Activated CD4-positive, alpha-beta T cell treated with anti-CD3 and anti-CD28 coated beads for 4 hours (primary cell): ENCODE results near the gene TRAK1.

Source experiments
- DNase-seq, 2 donors: peaks; one replicate each; pipeline ENCODE4 v3.0.0-alpha.2; 2020

TRAK1 gene

DNA sequence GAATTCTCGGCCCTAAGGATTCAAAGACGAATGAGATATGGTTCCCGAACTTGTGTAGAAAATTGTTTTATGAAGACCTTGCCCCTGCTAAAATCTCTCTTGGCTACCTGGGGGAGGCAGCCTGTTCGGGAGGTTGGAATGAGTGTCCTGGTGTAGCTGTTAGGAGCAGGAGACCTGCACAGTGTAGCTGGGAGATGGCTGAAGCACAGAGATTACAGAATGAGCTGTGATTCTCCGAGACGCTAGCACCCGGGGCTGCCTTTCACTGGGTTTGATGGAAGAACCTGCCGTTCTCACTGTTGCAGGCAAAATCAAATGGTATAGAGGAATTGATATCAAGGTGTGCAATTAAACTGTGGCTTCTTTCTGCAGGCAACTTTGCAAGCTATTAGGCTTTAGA is 68.0 kb downstream of the TRAK1 start:
- DNase-seq, result no peak

DNA sequence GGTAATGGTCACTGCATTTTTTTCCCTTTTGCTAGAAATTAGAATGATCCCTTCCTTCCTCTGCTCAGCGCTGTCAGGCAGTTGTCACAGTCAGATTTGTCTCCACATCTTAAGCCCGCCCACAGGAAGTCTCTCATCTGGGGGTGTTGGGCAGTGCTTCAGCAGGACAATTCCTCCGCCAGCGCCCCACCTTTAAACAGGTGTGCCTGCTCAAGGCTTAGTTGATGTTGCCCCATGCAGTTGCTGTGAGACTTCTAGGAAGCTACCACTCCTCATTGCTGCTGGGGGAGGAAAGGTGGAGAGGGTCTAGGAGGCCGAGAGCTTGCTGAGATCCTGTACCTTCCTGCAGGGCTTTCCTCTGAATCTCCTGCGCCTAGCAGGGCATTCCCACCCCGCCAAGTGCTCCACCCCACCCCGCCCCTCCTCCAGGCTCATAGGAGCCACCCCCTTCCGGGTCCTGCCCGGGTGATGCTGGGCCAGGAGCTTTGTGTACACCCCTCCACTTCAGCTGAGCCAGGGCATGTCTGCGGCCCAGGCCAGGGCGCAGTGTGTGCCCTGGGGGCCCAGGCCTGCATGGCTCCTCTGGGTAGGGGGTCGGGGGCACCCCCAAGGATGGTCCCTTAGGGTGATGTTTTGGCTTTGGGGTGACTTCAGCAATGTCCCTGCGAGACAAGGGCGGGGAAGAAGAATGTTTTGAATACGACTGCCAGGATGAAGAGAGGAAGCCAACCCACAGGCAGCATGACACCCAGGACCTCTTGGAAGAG is 68.7 kb downstream of the TRAK1 start:
- DNase-seq, result peak; percentile 5

DNA sequence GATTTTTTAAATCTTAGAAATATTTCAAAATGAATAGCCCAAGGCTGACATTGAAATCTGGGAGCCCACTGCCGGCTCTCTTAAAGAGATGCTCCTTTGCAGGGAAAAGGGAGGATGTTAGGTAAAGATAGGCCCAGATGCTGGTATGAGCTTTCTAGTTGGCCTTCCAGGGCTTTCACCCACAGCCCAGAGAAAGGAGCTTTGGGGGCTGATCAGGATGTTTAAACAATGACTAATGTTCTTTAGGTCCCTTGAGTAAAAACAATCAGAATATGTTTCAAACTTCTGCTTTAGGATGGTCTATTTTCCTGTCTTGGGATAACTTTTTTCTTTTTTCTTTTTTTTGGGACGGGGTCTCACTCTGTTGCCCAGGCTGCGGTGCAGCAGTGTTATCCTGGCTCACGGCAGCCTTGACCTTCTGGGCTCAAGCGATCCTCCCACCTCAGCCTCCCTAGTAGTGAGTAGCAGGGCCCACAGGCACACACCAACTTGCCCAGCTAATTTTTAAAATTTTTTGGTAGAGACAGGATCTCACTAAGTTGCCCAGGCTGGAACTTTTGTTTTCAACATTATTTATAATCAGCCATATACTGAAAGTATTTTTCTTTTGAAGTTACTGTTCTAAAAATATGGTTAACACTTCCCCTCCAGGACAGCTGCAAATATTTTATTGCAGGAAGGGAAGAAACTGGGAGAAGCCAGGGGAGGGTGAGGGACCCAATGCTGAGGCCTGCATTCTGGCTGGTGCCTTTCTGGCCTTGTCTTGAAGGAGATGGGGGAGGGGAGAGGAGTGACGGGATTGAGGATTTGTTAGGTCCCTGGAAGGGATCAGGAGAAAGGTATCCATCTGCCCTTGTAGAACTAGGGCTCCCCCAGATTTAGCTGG is 70.1 kb downstream of the TRAK1 start:
- DNase-seq, result no peak

DNA sequence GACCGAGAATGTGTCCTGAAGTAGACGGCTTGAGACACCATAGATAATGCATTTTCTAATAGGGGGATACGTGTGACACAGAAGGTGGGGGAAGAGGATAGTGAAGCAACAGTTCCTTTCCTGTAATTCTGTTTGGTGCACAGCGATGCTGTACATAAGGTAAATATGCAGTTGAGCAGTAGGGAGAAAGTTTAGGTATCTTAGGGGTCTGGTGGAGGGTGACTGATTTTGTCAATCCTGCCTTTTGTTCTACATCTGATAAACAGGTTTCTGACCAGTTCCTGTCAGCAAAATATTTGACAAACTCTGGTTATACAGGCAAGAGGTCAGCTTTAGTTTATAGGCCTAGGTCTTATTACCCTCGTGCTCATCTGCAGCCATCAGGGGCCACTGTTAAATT is 71.3 kb downstream of the TRAK1 start:
- DNase-seq, result no peak

DNA sequence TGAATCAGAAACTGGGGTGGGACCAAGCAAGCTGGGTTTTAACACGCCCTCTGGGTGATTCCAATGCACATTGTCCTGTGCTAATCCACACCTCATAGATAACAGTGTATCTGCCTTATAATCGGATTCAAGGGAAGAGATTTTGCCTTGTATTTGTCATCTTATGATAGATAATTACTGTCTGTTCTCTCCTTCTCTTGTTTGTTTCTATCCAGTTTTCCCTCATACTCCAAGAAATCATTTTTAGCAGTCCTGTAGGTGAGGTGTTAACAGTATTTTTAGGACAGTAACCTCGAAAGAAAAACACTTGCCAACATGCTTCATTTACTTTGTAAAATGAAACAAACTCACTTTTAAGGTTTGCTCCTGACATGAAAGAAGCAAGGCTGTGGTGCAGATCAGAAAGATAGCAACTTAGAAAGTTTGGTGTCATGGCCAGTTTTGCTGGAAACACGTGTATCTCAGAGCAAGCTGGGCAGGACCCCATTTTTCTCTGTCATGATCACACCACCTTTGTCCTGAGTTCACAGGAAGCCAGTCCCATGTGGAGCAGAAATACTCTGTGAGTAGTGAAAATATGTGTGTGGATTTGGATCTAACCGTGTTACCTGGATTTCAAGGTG is 72.6 kb downstream of the TRAK1 start:
- DNase-seq, result no peak

DNA sequence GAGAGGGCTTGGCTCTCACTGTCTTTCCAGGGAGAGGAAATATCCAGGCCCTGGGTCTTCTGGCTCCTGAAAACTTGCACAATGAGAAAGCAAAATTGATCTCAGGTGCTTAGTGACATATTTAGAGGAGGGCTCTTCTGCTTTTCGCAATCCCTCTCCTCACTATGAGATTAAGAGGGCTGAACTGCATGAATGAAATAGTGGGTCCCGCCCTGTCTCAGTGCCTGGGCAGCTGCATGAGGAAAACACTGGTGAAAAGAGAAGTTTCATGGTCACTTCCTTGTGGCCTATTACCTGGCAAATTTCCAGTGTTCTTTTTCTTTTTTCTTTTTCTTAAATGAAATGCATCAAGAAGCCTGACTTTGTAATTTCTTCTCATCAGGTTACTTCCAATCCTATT is 73.5 kb downstream of the TRAK1 start:
- DNase-seq, result no peak

DNA sequence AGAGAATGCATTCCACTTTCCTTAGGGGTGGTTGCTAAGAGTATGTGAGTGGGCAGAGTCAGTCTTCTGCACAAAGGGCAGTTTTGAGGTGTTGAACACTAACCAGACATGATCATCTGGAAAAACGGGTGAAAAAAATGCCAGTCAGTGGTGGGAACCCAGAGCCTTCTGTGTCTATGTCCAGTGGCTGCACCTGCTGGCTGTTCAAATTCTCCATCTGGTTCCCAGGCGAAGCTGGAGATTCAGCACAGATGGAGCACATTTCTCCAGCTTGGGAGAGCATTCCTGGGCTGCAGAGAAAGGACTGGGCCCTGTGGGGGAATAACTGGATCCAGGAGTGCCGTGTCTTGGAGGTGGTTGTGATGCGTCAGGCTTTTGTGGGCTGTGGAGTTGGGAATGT is 74.1 kb downstream of the TRAK1 start:
- DNase-seq, result no peak

DNA sequence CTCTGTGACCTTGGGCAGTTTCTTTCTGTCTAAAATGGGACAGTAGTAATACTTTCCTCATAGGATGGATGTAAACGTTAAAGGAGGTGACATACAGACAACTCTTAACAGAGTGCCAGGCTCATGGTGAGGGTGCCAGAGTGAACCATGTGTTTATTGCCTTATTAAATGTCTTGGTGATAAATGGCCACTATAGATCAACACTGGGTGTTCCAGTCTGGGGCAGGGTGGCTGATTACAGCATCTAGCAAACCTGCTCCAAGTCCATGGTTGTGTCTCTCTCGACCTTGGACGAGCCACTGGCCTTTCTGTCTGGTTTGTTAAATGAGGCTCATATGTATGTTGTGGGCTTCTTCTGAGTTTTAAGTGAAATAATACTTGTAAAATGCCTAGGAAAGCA is 75.1 kb downstream of the TRAK1 start:
- no peak for DNase-seq

DNA sequence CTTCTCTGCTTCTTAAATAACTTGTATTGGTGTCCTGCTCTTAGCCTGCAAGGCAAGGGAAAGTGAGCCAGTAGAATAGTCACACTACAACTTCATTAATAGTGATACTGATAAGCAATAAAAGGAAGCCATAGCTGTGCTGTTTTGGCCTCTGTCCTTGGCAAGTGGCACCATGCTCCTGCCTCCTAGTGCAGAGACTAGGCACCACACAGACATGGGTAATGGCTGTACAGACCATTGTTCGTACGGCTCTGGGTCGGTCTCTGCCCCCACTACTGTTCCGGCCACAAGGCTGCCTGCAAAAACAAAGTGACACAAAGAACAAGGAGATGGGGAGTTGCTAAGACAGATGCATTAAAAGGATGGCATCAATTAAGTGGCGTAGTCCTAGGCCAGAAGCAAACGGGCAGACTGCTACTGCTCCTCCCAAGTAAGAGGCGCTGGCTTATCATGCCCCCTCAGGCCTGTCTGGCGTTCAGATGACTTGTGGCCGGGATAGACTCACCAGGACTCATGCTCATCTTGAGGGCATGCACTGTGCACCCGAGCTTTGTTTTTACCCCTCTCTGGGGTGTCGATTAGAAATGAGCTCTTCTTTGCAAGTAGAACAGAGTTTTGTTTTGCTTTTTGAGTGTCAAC is 75.6 kb downstream of the TRAK1 start:
- DNase-seq, result no peak

DNA sequence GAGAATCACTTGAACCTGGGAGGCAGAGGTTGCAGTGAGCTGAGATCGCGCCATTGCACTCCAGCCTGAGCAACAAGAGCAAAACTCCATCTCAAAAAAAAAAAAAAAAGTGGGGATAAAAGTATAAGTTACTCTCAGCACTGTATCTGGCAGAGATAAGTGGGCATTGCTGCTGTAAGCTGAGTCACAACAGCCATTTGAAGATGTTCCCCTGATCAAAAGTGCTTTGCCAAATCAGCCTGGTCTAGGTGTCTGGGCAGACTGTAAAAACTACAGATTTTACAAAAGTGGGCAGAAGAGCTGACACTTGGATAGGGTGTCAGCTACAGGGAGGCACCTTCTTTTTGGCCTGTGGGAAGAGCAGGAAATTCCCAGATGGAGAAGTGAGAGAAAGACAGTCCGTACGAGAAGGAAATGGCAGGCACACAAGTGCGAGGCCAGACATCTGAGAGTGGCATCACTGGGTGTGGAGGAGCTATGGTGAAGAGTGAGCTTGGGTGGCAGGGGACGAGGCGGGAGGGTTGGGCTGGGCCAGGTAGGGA is 78.5 kb downstream of the TRAK1 start:
- no peak for DNase-seq

DNA sequence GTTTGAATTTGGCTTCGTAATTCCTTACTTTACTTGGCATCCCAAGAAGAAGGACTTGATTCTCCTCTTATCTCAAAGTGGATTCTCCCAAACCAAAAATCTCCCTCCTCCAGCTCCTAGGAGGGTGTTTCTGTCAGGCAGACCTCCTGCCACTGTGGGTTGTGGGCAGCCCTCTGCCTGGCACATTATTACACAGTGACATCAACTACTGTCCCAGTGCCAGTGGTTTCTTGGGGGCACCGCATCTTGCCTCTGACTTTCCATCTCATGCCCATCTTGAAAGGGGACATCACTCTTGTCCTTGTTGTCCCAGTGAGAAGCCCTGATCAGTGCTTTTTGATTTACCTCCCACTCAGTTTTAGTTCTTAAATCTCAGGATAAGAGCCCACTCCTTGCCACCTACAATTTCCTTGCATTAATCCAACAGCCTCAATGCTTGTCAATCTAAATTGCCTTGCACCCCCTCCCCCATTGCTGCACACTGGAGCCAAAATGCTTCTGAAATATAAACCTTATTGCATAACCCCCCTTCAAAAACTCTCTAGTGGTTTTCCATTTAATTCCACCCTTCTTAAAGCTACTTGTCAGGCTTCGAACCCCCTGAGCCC is 81.0 kb downstream of the TRAK1 start:
- DNase-seq, result no peak

DNA sequence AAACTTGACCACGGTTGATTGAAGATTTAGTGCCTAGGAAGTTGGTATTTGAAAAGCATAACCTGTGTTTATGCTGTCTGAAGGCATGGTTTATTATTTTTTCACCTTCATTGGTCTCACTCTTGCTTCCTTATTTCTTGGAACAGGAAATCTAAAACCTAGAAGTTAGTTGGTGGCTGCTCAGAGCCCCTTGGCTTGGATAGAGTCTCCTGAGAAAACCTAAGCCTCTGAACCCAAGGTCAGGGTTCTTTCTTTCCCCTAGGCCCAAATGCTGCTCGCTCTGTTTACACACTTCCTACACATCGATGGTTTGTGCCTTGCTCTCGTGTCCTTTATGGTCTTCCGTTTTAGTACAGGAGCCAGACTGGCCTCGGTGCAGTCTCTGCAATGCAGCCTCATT is 82.2 kb downstream of the TRAK1 start:
- no peak for DNase-seq

DNA sequence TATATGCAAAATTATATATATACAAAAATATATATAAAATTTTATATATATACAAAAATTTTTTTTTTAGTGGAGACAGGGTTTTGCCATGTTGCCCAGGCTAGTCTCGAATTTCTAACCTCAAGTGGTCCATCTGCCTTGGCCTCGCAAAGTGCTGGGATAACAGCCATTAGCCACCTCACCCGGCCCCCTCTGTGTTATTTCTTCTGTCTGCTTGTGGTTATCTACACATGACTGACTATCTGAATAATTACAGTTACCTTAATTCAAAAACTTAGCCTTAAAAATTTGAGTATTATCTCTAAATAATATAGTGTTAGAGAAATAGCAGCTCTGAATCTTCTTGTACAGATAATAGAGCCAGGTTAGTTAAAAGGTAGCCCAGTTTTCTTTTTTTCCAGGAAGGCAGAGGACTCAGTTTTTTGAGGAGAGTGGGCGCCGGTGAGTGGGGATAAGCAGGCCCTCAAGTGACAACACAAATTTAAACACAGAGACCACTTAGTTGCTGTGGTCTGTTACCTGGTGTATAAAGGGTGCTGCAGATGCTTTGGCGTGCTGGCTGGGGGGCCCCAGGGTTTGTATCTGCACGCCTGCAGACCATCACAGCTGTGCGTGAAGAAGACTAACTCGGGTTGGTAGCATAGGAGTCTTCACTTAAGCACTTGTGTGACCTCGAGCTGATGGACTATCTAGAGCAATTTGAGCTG is 83.7 kb downstream of the TRAK1 start:
- DNase-seq, result no peak

DNA sequence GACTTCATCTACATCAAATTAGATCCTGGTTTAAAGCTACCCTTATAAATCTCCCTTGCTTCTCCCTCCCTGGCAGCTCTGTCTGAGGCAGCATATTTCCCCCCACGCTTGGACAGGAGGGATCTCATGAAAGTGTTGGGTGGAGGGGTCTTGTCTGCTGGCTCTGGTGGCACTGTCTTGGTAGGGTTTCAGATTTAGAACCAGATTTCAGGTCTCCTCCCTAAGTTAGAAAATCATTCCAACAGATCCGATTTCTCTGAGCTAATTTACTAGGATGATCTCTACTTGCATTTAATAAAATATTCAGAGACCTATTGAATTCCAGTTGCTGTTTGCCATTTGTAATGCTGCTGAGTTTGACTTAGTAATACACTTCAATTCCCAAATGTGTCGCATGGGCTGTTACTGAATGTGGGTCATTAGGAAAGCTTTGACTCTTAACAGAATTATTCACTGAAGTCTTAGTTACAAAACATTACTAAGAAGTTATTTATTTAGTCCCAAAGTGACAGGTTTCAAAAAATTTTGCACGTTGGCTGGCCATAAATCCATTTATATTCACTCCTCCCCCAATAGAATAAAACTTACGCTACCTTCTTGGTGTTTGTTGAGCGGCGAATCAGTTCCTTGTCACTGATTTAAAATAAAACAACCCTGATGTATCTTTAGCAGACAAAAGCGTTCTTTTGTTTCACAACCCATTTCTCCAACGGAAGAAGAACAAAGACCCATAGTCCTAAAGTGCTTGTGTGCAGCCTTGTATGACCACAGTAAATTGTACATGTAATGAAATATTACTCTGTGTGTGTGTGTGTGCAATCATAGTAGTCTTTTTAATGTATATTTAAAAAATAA is 84.5 kb downstream of the TRAK1 start:
- DNase-seq, result no peak

DNA sequence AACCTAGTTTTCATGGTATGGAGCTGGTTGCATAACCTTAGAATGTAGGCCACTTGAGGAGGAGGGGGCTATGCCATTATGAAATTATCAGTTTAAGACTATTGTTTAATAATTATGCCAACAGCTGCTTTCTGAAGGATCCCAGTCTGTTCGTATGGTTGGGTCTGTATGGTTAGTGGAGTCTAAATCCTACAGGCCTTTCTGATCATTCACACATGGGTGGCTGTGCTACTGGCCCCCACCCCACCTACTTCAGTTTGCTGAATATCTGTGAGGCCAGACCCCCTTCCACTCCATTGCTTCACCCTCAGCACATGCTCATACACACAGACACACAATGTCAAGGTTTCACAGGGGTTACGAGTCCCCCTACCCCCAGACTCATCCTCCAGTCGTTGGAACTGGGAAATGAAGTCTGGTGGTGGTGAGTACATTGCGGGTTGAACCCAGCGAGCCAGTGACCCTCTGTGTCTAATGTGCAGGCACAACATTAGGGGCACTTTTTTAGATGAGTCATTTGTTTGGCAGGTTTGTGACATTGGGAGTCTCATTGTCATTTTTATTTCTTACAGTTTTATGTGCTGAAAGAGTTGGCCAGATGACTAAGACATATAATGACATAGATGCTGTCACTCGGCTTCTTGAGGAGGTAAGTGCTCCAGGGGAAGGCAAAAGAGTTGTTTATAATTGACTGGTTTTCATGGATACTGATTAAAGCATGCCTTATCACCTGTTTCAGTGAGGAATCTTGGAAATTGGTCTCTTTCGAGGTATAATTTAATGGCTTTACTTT is 85.3 kb downstream of the TRAK1 start:
- DNase-seq, result no peak

DNA sequence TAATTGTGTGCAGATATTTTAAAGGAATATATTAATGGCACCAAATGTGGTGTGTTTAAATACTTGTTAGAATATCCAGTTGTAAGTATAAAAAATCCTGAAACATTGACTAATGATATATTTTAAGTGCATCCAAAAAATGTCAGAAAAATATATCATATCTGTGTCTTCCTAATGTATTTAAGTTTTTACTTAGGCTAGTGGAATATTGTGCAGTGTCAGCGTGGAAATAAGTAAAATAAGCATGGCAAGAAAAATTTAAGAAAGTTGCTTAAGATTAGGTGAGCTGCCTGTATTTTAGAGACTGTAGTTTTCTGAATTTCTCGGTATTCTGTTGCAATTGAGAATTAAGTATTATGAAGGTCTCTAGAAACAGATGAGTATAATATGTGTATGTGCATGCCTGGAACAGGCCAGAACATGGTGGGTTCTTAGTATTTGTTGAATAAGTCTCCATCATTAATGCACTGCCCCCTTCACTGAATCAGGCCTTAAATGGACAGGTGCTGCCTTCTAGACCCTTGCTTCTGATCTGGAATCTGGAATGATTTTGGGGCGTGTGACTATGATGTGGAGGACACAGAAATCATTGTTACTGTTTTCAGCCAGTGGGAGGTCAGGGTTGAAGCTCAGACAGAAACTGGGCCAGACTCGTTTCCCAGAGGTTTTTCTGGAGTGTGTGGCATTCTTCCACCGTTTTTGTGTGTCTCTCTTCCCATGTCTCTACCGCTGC is 86.1 kb downstream of the TRAK1 start:
- DNase-seq, result no peak

DNA sequence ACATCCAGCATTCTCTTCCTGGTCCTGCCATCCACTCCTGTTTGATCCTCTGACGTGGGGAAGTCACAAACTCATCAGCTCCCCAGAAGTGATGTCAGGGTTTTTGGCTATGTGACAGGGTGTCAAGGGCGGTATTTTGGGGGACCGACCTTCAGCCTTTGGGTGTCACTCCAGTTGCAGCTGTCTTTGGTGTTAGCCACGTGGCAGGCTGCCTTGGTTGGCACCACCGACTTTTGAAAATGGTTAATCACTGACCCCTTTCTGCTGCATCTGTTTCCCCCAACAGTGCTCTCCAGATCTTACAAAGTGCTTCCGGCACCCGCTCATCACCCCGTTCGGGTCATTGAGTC is 86.6 kb downstream of the TRAK1 start:
- DNase-seq, result no peak

DNA sequence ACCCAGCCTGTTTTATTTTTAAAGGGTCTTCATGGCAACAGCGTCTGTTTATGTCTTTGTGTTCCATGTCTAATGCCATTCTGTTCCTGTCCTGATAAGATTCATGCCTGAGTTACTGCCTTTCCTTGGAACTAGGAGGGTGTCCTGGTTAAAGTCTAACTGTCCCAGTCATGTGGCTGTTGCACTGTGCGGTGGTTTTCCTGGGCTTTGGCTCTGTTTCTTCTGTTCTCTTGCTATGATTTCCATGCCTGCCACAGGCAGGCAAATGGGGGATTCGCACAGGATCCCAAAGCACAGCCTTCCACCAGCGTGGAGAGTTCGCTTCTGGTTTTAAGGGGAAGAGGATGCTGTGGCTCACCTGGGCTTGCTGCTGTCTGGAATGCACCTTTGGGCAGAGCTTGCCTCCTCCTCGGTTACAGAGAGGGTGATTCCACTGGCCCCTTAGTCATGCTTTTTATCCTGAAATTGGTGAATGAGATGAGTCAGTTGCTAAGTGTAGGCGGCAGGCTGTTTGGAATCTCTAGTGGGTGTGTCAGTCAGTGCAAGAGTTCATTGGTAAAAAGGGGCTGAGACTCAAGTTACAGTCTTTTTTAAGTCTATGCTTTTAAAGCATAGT is 88.1 kb downstream of the TRAK1 start:
- DNase-seq, result peak in 1 of 2 donors; percentile 8

DNA sequence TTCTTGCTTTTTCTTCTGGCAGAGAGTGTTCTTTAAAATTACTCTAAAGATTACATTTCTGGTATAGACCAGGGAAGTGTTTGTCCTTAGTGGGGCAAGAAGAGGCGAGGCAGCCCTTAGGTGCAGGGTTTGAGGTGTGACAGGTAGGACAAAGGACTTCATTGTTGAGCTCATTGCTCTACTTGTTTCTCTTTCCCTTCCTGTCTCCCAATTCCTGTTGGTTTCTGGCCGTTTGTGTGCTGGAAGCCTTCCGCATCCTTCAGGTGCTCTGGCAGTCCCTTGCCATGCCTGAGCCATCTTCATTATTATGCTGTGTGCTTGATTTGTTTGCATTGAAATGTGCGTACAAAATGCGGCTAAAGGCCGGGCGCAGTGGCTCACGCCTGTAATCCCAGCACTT is 89.7 kb downstream of the TRAK1 start:
- no peak for DNase-seq
